ENCODE measurements around the gene TNFAIP8L1.

GRCh38 chr19:4660993-4661392, 21.7 kb downstream of the TNFAIP8L1 start:
- TF ChIP-seq CTCF (IDR thresholded peaks at IDR 0.05) (no peak), POLR2A (IDR thresholded peaks at IDR 0.05) (no peak)

Data from thyroid gland (tissue), 4 donors.